NAMALWA (cell line): ENCODE measurements around the gene METTL9.
A peak's percentile ranks its signal among the peaks of the same experiment; 100 is the strongest.
"Not testable (repeated sequence)": the region's sequence is repeated elsewhere in the genome, so short reads cannot be mapped to it uniquely, and the experiment has no call there.

Experiments used
- DNase-seq: peaks from one replicate; pipeline ENCODE4 v3.0.0-alpha.2; 2015; ENCODE audit warnings: low spot score

METTL9 gene

GRCh38 chr16:21574372-21574771, 25.0 kb upstream of the METTL9 start:
- DNase-seq = no peak

DNA sequence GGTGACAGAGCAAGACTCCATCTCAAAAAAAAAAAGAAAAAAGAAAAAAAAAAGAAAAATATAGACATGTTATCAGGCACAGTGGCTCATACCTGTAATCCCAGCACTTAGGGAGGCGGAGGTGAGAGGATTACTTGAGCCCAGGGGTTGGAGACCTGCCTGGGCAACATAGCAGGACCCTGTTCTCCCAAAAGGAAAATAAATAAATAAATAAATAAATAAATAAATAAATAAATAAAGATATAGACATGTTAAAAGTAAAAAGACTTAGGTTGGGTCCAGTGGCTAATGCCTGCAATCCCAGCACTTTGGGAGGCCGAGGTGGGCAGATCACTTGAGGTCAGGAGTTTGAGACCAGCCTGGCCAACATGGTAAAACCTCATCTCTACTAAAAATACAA, 23.1 kb upstream of the METTL9 start:
- DNase-seq = not testable (repeated sequence)

- DNase-seq = not testable (repeated sequence)
Observed at GRCh38 chr16:21577487-21577886, 21.9 kb upstream of the METTL9 start.

GRCh38 chr16:21578311-21578710, 21.1 kb upstream of the METTL9 start:
- not testable (repeated sequence) for DNase-seq

GRCh38 chr16:21580131-21580530, 19.2 kb upstream of the METTL9 start:
- not testable (repeated sequence) for DNase-seq

DNA sequence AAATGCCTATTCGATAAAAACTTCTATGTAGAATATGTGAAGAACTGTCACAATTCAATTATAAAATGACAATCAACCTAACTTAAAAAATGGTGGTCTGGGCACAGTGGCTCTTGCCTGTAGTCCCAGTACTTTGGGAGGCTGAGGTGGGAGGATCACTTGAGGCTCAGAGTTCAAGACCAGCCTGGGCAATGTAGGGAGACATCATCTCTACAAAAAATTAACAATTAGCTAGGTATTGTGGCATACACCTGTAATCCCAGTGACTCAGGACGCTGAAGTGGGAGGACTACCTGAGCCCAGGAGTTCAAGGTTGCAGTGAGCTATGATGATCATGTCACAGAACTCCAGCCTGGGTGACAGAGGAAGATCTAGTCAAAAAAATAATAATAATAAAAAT, 18.6 kb upstream of the METTL9 start:
- DNase-seq = no peak

DNA sequence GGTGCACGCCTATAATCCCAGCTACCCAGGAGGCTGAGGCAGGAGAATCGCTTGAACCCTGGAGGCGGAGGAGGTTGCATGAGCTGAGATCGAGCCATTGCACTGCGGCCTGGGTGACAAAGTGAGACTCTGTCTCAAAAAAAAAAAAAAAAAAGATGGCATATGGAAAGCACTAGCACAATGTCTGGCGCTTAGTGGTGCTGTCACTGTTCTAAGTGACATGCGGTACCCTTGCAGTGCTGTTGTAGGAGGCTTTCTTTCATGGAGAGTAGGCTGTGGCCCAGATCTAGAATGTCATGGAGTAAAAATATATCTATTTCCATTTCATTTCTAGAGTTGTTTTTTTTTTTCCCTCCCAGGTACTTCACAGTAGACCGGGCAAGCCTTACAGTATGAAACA, 14.6 kb upstream of the METTL9 start:
- DNase-seq = no peak

GRCh38 chr16:21588593-21588992, 10.8 kb upstream of the METTL9 start:
- DNase-seq = not testable (repeated sequence)

DNA sequence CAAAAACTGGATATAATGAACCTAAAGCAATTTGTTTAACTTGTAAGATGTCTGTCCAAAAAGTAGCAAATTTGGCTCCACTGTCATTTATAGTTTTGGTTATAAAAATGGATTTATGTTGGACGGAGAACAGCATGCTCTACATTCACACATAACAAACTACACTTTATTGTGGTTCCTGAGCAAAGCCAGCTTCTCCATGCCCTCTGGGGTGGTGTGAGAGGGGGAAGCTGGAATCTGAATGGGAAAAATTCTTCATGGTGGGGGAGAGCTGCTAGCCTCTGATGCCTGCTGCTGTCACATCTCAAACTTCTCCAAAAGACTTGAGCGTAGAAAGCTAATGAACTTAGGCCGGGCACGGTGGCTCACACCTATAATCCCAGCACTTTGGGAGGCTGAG, 9.8 kb upstream of the METTL9 start:
- no peak for DNase-seq

GRCh38 chr16:21590287-21590686, 9.1 kb upstream of the METTL9 start:
- DNase-seq = no peak

DNA sequence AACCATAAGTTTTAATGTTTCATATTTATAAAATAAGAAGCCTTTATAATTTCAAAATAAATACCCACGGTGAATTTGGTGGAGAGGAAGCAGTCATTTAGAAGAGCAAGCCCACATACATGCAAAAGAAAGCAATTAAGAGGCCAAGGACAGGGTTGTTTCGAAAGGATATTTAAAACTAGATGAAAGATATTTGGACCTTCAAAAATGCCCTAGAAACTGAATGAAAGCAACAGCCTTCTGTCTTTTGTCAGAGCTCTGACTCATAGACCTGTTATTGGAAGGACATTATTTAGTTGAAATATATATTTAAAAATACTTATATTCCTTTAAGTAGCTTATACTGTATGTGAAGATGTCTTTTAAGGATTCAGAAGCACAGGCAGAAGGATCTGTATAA, 8.6 kb upstream of the METTL9 start:
- no peak for DNase-seq

DNA sequence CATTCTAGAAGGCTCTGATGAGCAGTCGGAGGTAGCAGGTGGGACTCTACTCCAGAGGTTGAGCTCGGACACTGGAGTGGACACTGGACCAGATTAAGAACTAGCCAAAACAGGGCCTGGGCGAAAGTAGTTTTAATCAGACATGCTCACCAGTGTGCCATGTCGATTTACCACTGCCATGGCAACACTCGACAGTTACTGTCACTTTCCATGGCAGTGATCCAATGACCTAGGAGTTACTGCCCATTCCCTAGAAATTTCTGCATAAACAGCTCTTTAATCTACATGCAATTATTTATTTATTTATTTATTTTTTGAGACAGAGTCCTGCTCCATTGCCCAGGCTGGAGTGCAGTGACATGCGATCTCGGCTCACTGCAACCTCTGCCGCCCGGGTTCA, 7.2 kb upstream of the METTL9 start:
- DNase-seq = no peak

DNA sequence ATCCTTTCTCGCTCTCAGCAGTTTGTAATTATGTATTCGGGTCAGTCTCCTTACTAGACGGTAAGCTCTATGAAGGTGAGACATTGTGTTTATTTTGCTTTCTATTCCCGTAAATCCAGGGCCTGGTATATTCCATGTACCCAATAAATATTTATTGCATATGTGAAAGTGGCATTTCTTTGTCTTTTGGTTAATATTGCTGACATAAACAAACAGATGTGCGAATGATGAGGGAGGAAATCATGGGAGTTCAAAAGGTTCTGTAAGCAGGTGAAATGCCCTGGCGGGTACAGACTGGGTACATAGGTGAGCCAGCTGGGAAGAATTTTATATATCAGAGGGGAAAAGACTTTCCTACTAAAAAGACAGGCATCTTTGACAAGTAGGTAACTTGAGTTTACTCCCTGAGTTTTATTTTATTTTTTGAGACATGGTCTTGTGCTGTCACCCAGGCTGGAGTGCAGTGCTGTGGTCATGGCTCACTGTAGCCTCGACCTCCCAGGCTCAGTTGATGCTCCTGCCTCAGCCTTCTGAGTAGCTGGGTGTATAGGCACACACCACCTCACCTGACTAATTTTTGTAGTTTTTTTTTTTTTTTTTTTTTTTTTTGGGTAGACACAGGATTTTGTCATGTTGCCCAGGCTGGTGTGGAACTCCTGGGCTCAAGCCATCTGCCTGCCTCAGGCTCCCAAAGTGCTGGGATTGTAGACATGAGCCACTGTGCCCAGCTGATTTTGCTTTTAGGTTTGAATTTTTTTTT, 5.7 kb upstream of the METTL9 start:
- no peak for DNase-seq

- DNase-seq = no peak
Observed at GRCh38 chr16:21597561-21598030, 1.8 kb upstream of the METTL9 start.

DNA sequence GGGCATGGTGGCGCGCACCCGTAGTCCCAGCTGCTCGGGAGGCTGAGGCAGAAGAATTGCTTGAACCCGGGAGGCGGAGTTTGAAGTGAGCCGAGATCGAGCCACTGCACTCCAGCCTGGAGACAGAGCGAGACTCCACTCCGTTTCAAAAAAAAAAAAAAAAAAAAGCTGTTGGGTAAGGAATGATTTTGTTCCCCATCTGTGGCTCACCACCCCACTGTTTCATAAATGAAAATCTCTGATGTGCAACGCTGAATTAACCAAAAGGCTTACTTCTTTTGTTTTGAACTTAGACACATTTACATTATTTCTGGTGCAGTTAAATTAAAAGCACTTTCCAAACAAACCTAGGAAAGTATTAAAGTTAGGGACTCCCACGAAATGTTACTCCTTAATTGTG, 1.2 kb upstream of the METTL9 start:
- no peak for DNase-seq

GRCh38 chr16:21598701-21599121, 666 bp upstream of the METTL9 start:
- DNase-seq = peak; percentile 49

GRCh38 chr16:21600031-21600773, 825 bp downstream of the METTL9 start:
- DNase-seq = peak; percentile 76

- no peak for DNase-seq
Observed at GRCh38 chr16:21602785-21603184, 3.4 kb downstream of the METTL9 start.

- DNase-seq = no peak
Observed at GRCh38 chr16:21603928-21604327, 4.6 kb downstream of the METTL9 start.

DNA sequence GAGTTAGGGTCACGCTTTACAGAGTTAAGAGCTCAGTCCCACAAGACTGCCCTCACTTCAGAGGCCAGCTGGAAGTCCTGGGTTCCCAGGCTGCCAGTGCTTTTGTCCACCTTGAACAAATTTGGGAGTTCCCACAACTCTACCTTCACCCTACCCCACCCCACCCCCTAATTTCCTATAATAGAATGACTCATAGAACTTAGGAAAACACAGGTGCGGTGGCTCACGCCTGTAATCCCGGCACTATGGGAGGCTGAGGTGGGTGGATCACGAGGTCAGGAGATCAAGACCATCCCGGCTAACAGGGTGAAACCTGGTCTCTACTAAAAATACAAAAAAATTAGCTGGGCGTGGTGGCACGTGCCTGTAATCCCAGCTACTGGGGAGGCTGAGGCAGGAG, 6.5 kb downstream of the METTL9 start:
- DNase-seq = not testable (repeated sequence)

- no peak for DNase-seq
Observed at GRCh38 chr16:21608639-21609328, 9.4 kb downstream of the METTL9 start.

- DNase-seq = no peak
Observed at GRCh38 chr16:21610006-21610544, 10.7 kb downstream of the METTL9 start.

GRCh38 chr16:21610766-21611165, 11.4 kb downstream of the METTL9 start:
- no peak for DNase-seq
